SW480 (cell line): Measurements from ENCODE around the gene FGGY.
"Not testable (repeated sequence)": the region's sequence is repeated elsewhere in the genome, so short reads cannot be mapped to it uniquely, and the experiment has no call there.

Source experiments
- DNase-seq: peaks from one replicate; pipeline ENCODE4 v3.0.0-alpha.2; 2016; ENCODE audit warnings: low spot score

The FGGY gene

GRCh38 chr1:59511476-59512465 lies 214.9 kb downstream of the FGGY start:
- DNase-seq: no peak

GRCh38 chr1:59512702-59513101 lies 215.8 kb downstream of the FGGY start:
- no peak for DNase-seq

- no peak for DNase-seq
Observed at GRCh38 chr1:59514061-59514909, 217.4 kb downstream of the FGGY start.

GRCh38 chr1:59516881-59517280 lies 220.0 kb downstream of the FGGY start:
- DNase-seq: no peak

DNA sequence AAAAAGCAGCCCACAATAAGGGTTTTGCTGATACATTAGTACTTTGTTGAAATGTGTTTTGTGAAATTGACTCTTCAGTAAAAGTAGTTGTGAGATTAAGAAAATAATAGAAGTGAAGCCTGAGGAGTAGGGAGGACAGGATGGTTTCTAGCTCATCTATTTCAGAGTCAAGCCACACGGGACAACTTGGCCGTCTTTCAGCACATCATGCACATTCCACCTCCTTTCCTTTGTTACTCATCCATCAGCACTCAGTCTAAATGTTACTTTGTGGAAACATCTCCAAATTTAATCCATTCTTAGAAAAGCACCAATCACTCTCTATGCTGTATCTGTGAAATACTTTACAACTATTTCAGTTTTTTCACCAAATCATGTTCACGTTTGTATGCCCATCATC lies 223.3 kb downstream of the FGGY start:
- DNase-seq: no peak

DNA sequence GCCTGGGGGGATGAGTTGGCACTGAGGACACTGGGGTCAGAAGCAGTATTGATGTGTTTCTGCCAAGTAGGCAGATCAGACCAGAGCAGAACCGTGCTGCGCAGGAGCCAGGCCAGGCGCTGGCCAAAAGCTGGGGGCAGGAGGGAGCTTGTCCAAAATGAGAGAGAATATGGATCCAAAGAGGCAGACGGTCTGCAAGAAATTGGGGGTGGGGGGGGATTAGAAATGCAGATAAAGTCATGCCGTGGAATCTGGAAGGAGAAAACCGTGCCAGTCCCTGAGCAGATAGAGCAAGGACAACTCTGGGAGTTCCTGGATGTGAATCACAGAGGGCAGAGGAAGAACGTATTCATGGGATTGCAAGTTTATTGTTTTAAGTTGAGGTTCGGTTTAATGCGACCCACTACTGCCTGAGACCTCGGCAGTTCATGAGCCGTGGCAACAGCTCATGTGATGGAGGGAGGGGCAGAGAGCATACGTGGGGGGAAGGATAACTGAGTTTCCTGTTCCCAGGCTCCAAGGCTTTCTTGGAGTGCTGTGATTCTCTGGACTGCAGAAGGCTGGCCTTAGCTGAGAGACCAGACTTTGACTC lies 224.0 kb downstream of the FGGY start:
- DNase-seq: no peak

DNA sequence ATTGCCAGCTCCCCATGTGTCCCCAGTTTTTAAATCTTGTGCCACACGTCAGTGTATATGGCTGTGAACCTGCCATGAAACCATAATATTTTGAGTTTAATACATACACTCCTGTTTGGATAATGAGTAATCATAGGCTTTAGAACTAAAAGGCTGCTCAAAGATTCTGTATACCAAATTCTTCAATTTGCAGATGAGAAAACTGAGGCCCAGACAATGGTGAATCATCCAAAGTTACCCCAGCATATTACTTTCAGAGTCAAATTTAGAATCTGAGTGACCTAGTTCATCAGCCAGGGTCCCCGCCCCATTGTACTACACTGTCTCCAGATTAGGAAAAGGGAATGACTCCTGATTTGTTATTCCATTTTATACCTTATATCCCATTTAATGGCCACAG lies 224.6 kb downstream of the FGGY start:
- DNase-seq: no peak

- DNase-seq: no peak
Observed at GRCh38 chr1:59522925-59523505, 226.1 kb downstream of the FGGY start.

- no peak for DNase-seq
Observed at GRCh38 chr1:59523745-59524450, 227.0 kb downstream of the FGGY start.

DNA sequence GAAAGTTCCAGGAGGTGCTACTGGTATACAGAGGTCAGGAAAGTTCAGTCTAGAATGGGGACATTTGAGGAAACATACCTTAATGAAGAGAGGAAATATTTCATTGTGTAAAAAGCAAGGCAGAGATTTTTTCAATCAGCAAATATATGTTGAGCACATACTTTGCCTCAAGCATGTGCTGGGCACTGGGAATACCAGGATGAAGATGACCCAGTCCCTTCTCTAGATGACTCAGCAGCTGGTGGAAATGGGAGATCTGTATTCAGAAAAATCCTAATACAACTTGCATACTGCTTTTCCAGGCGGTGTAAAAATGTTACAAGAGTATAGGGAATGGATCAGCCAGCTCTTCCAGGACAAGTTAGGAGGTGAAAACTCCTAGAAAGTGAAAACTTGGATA lies 229.3 kb downstream of the FGGY start:
- DNase-seq: no peak

GRCh38 chr1:59528471-59528870 lies 231.6 kb downstream of the FGGY start:
- DNase-seq: no peak

- no peak for DNase-seq
Observed at GRCh38 chr1:59528900-59529299, 232.0 kb downstream of the FGGY start.

DNA sequence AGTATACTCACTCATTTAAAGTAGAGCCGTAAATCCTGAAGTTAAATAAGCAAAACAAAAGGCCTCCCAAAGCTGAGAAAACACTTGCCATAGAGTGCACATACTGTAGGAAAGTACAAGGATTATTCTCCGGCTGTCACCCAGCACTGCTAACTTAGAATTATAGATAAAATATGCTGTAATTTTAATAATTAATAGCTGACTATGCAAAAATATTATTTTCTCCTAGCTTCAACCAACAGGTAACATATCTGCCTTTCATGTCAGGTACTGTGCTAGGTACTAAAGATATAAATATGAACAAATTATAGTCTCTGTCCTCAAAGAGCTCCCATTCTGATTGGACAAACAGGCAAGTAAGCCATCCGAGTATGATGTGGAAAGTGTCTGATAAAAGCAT lies 233.2 kb downstream of the FGGY start:
- DNase-seq: no peak

DNA sequence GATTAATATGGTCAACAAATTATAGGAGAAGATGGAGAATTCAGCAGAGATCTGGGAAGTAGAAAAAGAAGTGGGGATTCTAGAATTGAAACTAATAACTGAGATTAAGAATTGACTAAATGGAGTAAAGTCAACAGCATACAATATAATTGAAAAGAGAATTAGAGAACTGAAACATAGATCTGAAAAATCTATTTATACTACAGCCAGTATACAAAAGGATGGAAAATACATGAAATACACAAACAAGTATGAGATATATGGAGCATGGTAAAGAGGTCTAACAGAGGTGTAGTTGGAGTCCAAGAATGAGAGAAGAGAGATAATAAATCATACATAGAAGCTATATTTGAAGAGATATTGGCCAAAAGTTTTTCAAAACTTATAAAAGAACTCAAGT lies 235.2 kb downstream of the FGGY start:
- no peak for DNase-seq

DNA sequence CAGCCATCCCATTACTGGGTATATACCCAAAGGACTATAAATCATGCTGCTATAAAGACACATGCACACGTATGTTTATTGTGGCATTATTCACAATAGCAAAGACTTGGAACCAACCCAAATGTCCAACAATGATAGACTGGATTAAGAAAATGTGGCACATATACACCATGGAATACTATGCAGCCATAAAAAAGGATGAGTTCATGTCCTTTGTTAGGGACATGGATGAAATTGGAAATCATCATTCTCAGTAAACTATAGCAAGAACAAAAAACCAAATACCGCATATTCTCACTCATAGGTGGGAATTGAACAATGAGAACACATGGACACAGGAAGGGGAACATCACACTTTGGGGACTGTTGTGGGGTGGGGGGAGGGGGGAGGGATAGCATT lies 241.6 kb downstream of the FGGY start:
- not testable (repeated sequence) for DNase-seq

DNA sequence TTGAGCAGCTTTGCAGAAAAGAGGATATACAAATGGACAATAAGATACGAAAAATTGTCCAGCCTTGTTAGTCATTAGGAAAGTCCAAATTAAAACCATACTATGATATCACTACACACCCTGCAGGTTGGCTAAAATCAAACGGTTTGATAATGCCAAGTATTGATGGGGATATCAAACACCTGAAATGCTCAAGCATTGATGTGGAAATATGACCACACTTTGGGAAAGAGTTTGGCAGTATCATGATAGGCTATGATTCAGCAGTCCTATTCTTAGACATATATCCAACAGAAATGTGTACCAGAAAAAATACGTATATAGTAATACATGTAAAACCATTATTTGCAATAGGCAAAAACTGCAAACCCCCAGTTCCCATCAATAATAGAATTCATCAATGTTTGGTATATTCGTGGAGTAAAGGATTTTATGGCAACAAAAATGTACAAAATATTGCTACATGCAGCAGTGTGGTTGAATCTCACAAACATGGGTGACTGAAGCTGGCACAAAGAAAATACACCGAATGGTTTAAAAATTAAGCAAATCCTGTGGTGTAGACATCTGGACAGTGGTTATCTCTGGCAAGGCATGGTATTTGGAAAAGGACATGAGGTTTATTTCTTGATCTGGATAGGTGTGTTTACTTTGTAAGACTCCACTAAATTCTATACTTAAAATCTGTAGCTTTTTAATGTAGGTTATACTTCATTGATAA lies 243.2 kb downstream of the FGGY start:
- no peak for DNase-seq

GRCh38 chr1:59541161-59541560 lies 244.3 kb downstream of the FGGY start:
- DNase-seq: no peak

- DNase-seq: no peak
Observed at GRCh38 chr1:59541891-59542290, 245.0 kb downstream of the FGGY start.

DNA sequence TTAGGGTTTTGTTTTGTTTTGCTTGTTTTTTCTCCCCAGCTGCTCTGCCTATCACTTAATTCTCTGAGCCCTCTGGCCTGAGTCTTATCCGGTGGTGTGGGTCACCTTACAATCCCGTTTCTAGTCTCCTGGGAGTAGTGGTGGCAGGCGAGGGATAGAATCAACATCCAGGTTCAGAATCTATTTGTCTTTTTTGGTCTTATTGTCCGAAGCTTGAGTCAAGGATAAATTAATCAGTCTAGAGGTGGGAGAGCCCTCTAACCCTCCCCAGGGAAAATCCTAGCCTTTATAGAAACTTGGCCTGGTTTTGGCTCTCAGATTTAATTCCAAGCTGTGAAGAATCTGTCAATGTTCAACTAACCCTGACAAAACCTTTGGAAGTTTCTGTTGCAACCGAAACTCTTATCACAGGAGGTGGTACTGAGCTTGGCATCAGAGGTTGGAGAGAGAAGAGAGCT lies 246.3 kb downstream of the FGGY start:
- peak; percentile 18 for DNase-seq

DNA sequence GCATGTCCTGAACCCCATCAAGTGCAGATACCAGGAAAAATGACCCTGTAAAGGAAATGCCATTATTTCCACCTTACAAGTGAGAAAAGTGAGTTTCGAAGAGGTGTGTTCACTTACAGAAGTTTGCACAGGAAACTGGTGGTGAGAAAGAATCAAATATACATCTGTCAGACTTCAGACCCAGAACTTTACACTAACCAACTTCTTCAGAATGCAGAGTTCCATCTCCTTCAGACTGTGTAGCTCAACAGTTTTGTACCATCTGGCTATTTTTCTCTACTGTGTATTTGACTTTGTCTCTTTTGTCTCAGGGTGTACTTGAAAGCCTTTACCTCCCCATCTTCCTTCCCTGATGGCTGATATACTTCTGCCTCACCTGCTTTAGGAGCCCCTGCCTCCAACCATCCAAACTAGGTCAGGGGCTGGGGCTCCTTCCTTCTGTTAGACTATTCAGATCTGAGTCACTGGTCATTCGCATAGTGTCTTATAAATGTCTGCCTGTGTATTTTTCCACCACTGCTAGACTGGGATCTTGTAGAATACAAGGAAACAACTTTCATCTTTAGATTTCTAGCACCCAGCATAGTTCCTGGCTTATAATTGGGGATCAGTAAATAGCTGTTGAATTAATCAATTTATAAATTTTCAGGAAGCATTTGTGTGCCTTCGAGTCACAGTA lies 247.9 kb downstream of the FGGY start:
- no peak for DNase-seq
